ENCODE data around the gene PPM1A. TPM values are rescaled to one million over a fixed set of nuclear protein-coding genes. Genes with fewer than 3 reads are reported as not detected.

PPM1A gene
- total and polyA plus RNA-seq, 9 of the 15 experiments (the other 6 are each of a cell fraction or from before 2014, with no cell fraction given): 5.5 to 23.9 (median 15.2) TPM

DNA sequence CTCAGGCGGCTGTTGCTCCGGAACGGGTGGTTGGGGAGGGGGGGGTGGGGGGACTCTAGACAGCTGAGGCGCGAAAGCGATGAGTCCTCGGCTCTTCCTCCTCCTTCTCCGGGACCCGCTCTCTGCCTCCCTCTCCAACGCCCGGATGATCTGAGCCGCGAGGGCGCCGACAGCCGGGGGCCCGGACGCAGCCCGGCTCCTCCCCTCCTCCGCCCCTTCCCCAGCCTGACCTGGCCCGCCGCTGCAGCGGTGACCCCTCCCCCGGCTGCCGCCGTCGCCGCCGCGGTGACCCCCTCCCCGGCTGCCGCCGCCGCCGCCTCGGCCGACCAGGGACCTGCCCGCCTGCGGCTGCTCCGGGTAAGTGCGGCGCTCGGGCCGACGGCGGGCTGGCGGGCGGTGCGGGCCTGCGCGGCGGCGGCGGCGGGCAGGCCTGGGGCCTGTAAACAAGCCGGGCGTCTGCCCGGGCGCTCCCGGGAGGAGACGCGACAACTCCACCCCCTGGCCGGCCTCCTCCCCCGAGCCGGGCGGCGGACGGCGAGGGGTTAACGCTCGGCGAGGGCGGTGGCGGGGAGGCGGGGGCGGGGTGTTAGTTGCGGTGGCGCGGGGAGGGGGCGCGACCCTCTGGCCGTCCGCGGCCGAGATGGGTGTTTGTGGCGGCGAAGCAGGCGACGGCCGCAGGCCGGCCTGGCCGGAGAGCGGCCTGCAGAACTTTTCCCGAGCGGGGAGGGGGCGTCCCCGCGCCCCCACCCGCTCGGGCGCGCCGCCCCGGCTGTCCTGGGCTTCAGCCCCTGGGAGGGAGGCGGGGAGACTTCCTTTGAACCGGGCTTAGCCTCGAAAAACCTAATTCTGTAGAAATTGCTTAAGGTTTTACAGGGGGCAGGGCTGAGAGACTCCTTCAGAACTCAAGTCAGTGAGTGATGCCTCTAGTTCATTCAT lies 568 bp downstream of the PPM1A start (continued):
- TF ChIP-seq ZBTB9 (CRISPR knock-in tag; IDR thresholded peaks at IDR 0.05) (no peak), ESRRB (CRISPR knock-in tag; IDR thresholded peaks at IDR 0.05; ENCODE audit: borderline replicate concordance) (no peak), ERF (CRISPR knock-in tag; IDR thresholded peaks at IDR 0.05) (no peak), TAL1 (IDR thresholded peaks at IDR 0.05) (no peak), ADNP (tag; IDR thresholded peaks at IDR 0.05) (no peak), MBD1 (CRISPR knock-in tag; IDR thresholded peaks at IDR 0.05) (no peak), FOSL1 (tag; conservative IDR thresholded peaks at IDR 0.05) (peak; percentile 11; the same call in 1 of the 2 replicates), ZNF280A (IDR thresholded peaks at IDR 0.05; ENCODE audit: low read depth, partially characterized antibody) (no peak), ZNF324 (CRISPR knock-in tag; IDR thresholded peaks at IDR 0.05) (no peak), JUND (IDR thresholded peaks at IDR 0.05; ENCODE audit: borderline replicate concordance, low read depth, low read length) (no peak), JUND (tag; IDR thresholded peaks at IDR 0.05; ENCODE audit: borderline replicate concordance, low read depth, low read length) (no peak)
- TF ChIP-seq, protein P1, sequence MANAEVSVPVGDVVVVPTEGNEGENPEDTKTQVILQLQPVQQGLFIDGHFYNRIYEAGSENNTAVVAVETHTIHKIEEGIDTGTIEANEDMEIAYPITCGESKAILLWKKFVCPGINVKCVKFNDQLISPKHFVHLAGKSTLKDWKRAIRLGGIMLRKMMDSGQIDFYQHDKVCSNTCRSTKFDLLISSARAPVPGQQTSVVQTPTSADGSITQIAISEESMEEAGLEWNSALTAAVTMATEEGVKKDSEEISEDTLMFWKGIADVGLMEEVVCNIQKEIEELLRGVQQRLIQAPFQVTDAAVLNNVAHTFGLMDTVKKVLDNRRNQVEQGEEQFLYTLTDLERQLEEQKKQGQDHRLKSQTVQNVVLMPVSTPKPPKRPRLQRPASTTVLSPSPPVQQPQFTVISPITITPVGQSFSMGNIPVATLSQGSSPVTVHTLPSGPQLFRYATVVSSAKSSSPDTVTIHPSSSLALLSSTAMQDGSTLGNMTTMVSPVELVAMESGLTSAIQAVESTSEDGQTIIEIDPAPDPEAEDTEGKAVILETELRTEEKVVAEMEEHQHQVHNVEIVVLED (CRISPR knock-in tag; IDR thresholded peaks at IDR 0.05): no peak
- TF ChIP-seq, protein P2, sequence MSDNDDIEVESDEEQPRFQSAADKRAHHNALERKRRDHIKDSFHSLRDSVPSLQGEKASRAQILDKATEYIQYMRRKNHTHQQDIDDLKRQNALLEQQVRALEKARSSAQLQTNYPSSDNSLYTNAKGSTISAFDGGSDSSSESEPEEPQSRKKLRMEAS (CRISPR knock-in tag; IDR thresholded peaks at IDR 0.05): no peak
- TF ChIP-seq, protein P3, sequence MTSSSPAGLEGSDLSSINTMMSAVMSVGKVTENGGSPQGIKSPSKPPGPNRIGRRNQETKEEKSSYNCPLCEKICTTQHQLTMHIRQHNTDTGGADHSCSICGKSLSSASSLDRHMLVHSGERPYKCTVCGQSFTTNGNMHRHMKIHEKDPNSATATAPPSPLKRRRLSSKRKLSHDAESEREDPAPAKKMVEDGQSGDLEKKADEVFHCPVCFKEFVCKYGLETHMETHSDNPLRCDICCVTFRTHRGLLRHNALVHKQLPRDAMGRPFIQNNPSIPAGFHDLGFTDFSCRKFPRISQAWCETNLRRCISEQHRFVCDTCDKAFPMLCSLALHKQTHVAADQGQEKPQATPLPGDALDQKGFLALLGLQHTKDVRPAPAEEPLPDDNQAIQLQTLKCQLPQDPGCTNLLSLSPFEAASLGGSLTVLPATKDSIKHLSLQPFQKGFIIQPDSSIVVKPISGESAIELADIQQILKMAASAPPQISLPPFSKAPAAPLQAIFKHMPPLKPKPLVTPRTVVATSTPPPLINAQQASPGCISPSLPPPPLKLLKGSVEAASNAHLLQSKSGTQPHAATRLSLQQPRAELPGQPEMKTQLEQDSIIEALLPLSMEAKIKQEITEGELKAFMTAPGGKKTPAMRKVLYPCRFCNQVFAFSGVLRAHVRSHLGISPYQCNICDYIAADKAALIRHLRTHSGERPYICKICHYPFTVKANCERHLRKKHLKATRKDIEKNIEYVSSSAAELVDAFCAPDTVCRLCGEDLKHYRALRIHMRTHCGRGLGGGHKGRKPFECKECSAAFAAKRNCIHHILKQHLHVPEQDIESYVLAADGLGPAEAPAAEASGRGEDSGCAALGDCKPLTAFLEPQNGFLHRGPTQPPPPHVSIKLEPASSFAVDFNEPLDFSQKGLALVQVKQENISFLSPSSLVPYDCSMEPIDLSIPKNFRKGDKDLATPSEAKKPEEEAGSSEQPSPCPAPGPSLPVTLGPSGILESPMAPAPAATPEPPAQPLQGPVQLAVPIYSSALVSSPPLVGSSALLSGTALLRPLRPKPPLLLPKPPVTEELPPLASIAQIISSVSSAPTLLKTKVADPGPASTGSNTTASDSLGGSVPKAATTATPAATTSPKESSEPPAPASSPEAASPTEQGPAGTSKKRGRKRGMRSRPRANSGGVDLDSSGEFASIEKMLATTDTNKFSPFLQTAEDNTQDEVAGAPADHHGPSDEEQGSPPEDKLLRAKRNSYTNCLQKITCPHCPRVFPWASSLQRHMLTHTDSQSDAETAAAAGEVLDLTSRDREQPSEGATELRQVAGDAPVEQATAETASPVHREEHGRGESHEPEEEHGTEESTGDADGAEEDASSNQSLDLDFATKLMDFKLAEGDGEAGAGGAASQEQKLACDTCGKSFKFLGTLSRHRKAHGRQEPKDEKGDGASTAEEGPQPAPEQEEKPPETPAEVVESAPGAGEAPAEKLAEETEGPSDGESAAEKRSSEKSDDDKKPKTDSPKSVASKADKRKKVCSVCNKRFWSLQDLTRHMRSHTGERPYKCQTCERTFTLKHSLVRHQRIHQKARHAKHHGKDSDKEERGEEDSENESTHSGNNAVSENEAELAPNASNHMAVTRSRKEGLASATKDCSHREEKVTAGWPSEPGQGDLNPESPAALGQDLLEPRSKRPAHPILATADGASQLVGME (CRISPR knock-in tag; IDR thresholded peaks at IDR 0.05): no peak

Measured in K562 (cell line).